K562 treated with DMSO at 1 percent for 4 hours (cell line): ENCODE results near the gene PCDHA3. TPM values are rescaled to one million over a fixed set of nuclear protein-coding genes. Genes with fewer than 3 reads are reported as not detected.

Source experiments
- total RNA-seq: library from RNA; unstranded; fragments of 300-600 nt; gene quantifications from 2 replicates; pipeline ENCODE4 v1.2.3, GENCODE V29; 2022; ENCODE audit not compliant: insufficient read depth

PCDHA3 gene
- not detected in 2 replicates for total RNA-seq

DNA sequence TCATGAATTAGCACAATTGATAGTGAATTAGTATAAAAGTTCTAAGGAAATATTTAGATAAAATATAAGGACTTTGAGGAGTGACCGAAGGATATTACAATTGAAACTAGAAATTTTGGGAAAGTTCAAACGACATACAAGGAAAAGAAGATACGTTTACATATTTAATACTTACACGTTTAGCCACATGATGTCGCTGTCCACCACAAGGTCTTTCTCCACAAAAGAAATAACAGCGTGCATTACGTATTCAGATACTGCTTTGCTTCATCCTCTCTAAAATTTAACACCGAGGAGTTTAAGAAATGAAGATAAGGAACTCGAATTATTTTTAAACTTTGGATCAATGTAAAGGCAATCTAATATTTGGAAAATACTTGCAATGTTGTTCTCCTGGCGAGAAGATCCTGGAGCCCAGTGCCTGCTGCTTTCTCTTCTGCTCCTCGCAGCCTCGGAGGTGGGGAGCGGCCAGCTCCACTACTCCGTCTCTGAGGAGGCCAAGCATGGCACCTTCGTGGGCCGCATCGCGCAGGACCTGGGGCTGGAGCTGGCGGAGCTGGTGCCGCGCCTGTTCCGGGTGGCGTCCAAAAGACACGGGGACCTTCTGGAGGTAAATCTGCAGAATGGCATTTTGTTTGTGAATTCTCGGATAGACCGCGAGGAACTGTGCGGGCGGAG, at the start of gene PCDHA3:
Gene PCDHA3, plus strand, starts transcription at position 242 of the 678 bp plus-strand sequence.

DNA sequence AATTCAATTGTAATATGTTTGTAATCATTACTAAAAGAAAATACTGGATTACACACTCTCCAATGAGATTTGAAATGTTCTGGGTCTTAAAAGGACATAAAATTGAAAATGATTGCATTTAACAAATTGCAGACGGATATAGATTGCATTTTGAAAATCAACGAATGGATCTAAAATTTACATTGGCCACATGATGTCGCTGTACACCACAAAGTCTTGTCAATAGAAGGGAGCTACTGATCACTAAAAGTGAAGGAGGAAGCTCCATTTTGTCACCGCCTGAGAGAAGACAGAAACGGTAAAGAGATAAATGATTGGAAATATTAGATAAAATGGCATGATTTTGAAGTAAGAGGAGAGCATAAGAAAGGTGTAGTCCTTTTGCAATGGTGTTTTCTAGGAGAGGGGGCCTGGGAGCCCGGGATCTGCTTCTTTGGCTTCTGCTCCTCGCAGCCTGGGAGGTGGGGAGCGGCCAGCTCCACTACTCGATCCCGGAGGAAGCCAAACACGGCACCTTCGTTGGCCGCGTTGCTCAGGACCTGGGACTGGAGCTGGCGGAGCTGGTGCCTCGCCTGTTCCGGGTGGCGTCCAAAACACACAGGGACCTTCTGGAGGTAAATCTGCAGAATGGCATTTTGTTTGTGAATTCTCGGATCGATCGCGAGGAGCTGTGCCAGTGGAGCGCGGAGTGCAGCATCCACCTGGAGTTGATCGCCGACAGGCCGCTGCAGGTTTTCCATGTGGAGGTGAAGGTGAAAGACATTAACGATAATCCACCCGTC, 14.8 kb upstream of the PCDHA3 start, which contains the start of gene PCDHA1:
Gene PCDHA1, plus strand, starts transcription at position 236 of the 782 bp plus-strand sequence.

DNA sequence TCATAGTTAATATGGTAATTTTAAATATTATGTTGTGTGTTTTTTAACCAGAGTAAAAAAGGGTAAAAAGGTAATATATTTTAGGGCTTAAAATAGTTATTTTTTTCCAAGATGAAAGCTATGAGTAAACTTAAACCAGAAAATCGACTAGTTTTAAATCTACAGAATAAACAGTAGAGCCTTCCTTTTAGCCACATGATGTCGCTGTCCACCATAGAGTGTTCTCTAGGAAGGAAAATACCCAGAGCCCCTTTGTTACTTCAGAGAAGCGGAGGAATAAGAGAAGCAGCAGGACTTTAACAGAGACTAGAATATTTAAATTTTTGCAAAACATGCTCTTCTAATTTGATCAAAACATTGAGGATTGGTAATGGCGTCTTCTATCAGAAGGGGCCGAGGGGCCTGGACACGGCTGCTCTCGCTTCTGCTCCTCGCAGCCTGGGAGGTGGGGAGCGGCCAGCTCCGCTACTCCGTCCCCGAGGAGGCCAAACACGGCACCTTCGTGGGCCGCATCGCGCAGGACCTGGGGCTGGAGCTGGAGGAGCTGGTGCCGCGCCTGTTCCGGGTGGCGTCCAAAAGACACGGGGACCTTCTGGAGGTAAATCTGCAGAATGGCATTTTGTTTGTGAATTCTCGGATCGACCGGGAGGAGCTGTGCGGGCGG, 6.1 kb upstream of the PCDHA3 start, which contains the start of gene PCDHA2:
Gene PCDHA2, plus strand, starts transcription at position 258 of the 664 bp plus-strand sequence.

DNA sequence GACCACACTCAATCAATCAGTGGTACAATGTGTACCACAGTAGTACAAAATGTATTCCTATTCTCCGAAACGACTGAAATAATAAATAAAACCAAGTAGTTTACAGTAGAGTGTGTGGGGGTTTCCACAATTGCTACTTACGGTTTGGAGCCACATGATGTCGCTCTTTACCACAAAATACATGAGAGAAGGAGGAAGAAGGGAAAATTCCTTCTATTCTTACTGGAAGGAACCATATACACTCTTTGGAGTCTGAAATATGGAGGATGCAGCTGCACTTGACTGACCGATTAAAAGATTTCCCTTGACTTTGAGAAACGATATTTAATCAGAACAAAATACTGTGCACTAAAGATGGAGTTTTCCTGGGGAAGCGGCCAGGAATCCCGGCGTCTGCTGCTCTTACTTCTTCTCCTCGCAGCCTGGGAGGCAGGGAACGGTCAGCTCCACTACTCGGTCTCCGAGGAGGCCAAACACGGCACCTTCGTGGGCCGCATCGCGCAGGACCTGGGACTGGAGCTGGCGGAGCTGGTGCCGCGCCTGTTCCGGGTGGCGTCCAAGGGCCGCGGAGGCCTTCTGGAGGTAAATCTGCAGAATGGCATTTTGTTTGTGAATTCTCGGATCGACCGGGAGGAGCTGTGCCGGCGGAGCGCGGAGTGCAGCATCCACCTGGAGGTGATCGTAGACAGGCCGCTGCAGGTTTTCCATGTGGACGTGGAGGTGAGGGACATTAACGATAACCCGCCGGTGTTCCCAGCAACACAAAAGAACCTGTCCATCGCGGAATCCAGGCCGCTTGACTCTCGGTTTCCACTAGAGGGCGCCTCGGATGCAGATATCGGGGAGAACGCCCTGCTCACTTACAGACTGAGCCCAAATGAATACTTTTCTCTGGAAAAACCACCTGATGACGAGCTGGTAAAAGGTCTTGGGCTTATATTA, 6.2 kb downstream of the PCDHA3 start, which contains the start of gene PCDHA4:
Gene PCDHA4, plus strand, starts transcription at position 235 of the 942 bp plus-strand sequence.

DNA sequence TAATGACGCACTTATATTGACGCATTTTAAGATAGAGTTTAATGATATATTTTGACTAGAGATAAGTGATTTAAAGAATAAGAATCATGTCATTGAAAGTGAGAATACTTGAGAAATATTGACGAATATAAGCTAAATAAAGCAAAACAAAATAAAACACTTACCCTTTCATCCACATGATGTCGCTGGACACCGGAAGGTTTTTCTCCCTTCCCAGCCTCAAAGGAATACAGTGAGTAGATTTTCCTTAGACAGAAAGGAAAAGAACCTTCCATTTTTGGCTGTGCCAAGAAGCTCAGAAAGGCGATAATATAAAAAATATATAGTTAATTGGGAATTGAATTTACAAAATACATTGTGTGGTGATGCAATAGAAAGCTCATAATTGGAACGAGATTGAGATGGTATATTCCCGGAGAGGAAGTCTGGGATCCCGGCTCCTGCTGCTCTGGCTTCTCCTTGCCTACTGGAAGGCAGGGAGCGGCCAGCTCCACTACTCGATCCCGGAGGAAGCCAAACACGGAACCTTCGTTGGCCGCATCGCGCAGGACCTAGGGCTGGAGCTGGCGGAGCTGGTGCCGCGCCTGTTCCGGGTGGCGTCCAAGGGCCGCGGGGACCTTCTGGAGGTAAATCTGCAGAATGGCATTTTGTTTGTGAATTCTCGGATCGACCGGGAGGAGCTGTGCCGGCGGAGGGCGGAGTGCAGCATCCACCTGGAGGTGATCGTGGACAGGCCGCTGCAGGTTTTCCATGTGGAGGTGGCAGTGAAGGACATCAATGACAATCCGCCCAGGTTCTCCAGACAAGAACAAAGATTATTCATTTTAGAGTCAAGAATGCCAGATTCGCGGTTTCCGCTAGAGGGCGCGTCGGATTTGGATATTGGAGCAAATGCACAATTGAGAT, 20.8 kb downstream of the PCDHA3 start, which contains the start of gene PCDHA5:
Gene PCDHA5, plus strand, starts transcription at position 239 of the 906 bp plus-strand sequence.

DNA sequence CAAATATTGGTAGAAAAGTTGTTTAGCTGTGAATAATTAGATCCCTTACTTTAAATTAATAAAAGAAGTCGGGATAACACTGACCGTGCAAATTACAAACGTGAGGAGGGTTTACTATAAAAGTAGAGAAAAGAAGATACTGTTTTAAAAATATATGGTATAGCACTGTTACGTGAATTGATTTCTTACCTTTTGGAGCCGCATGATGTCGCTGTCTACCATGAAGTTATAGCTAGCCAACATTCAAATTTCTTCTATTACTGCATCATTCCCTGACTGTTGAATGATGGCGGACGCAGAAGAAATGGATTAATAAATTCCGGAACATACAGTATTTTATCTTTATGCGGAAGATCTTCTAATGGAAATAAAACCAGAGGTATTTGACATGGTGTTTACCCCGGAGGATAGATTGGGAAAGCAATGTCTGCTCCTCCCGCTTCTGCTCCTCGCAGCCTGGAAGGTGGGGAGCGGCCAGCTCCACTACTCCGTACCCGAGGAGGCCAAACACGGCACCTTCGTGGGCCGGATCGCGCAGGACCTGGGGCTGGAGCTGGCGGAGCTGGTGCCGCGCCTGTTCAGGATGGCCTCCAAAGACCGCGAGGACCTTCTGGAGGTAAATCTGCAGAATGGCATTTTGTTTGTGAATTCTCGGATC, 27.0 kb downstream of the PCDHA3 start, which contains the start of gene PCDHA6:
Gene PCDHA6, plus strand, starts transcription at position 257 of the 658 bp plus-strand sequence. Its CDS starts 132 bp downstream, at position 389.

DNA sequence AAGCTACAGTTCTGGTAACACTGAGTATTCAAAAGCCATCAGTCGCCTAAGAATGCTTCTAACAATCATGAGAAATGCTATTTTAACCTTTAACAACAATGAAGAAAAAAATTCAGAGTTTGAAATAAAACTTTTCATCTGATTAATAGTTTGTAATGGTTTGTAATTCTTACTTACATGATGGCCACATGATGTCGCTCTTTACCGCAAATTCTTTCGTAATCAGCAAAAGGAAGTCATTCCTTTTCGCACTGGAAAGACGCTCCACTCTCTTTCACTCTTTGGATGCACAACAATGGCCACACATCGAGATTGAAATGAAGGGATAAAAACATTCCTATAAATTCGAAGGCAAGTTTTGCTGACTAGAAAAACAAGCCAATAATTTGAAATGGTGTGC, 33.1 kb downstream of the PCDHA3 start, which contains the start of gene PCDHA7:
Gene PCDHA7, plus strand, starts transcription at position 277 of the 400 bp plus-strand sequence. Its CDS starts 115 bp downstream, at position 392.

DNA sequence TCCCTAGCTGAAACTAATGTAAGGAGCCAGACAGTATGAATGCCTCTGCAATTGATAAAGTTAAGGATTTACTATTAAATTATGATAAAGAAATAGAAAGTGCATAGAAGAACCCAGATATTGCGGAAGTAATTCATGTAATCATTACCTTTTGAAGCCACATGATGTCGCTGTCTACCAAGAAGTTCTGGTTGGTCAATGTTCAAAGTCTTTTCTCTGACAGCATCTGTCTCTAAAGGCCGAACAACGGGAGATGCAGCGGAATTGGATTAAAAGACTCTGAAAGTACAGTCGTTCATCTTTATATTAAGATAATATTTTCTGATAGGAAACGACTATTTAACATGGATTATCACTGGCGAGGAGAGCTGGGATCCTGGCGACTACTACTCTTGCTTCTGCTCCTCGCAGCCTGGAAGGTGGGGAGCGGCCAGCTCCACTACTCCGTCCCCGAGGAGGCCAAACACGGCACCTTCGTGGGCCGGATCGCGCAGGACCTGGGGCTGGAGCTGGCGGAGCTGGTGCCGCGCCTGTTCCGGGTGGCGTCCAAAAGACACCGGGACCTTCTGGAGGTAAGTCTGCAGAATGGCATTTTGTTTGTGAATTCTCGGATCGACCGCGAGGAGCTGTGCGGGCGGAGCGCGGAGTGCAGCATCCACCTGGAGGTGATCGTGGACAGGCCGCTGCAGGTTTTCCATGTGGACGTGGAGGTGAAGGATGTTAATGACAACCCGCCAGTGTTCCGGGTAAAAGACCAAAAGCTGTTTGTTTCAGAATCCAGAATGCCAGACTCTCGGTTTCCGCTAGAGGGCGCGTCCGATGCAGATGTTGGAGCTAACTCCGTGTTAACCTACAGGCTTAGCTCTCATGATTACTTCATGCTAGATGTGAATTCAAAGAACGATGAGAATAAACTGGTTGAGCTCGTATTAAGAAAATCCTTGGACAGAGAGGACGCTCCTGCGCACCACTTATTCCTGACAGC, 40.4 kb downstream of the PCDHA3 start, which contains the start of gene PCDHA8:
Gene PCDHA8, plus strand, starts transcription at position 210 of the 985 bp plus-strand sequence. Its CDS starts 135 bp downstream, at position 345.

DNA sequence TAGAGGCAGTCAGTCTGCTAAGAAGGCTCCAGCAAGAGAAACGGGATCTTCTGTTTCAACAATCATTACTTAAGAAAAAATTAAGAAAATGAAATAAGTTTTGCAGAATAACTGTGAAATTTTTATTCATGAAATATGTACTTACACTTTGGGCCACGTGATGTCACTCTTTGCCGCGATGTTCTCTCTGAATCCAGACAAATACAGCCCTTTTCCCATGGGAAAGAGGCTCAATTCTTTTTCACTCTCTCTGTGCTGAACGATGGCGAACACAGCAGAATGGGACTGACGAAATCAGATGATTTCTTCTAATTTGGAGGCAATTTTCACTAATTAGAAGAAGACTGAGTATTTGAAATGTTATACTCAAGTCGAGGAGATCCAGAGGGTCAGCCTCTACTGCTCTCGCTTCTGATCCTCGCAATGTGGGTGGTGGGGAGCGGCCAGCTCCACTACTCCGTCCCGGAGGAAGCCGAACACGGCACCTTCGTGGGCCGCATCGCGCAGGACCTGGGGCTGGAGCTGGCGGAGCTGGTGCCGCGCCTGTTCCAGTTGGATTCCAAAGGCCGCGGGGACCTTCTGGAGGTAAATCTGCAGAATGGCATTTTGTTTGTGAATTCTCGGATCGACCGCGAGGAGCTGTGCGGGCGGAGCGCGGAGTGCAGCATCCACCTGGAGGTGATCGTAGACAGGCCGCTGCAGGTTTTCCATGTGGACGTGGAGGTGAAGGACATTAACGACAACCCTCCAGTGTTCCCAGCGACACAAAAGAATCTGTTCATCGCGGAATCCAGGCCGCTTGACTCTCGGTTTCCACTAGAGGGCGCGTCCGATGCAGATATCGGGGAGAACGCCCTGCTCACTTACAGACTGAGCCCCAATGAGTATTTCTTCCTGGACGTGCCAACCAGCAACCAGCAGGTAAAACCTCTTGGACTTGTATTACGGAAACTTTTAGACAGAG, 47.6 kb downstream of the PCDHA3 start, which contains the start of gene PCDHA9:
Gene PCDHA9, plus strand, starts transcription at position 244 of the 964 bp plus-strand sequence. Its CDS starts 114 bp downstream, at position 358.

Other genes starting within 250 kb of the PCDHA3 start
- 24.8 and 27.5 TPM in 2 replicates for gene SRA1, start 243.6 kb upstream of the PCDHA3 start, total RNA-seq
- 8.4 and 9.2 TPM in 2 replicates for gene APBB3, start 236.5 kb upstream of the PCDHA3 start, total RNA-seq
- 110 and 118 TPM in 2 replicates for gene SLC35A4, start 236.2 kb upstream of the PCDHA3 start, total RNA-seq
- gene CD14, start 167.9 kb upstream of the PCDHA3 start, total RNA-seq: 4.9 TPM in 1 of 2 replicates, not detected in the other
- 10.4 and 10.7 TPM in 2 replicates for gene TMCO6, start 161.6 kb upstream of the PCDHA3 start, total RNA-seq
- gene NDUFA2, start 153.4 kb upstream of the PCDHA3 start, total RNA-seq: 172 and 175 TPM in 2 replicates
- gene IK, start 153.2 kb upstream of the PCDHA3 start, total RNA-seq: 149 and 176 TPM in 2 replicates
- 43.1 and 46.0 TPM in 2 replicates for gene WDR55, start 136.2 kb upstream of the PCDHA3 start, total RNA-seq
- 3.3 and 7.0 TPM in 2 replicates for gene DND1, start 127.5 kb upstream of the PCDHA3 start, total RNA-seq
- gene HARS1, start 109.7 kb upstream of the PCDHA3 start, total RNA-seq: 43.5 and 55.6 TPM in 2 replicates
- 10.2 and 15.1 TPM in 2 replicates for gene HARS2, start 109.6 kb upstream of the PCDHA3 start, total RNA-seq
- gene ZMAT2, start 100.6 kb upstream of the PCDHA3 start, total RNA-seq: 34.6 and 43.0 TPM in 2 replicates
- gene PCDHA1, start 14.9 kb upstream of the PCDHA3 start, total RNA-seq: not detected in 2 replicates
- not detected in 2 replicates for gene PCDHA2, start 6.2 kb upstream of the PCDHA3 start, total RNA-seq
- gene PCDHA4, start 6.0 kb downstream of the PCDHA3 start, total RNA-seq: not detected in 2 replicates
- not detected in 2 replicates for gene PCDHA5, start 20.6 kb downstream of the PCDHA3 start, total RNA-seq
- not detected in 2 replicates for gene PCDHA6, start 26.9 kb downstream of the PCDHA3 start, total RNA-seq
- not detected in 2 replicates for gene PCDHA7, start 33.2 kb downstream of the PCDHA3 start, total RNA-seq
- not detected in 2 replicates for gene PCDHA8, start 40.1 kb downstream of the PCDHA3 start, total RNA-seq
- not detected in 2 replicates for gene PCDHA9, start 47.3 kb downstream of the PCDHA3 start, total RNA-seq
- not detected in 2 replicates for gene PCDHA10, start 54.8 kb downstream of the PCDHA3 start, total RNA-seq
- gene PCDHA11, start 67.9 kb downstream of the PCDHA3 start, total RNA-seq: not detected in 2 replicates
- gene PCDHA12, start 74.3 kb downstream of the PCDHA3 start, total RNA-seq: not detected in 2 replicates
- gene PCDHA13, start 81.1 kb downstream of the PCDHA3 start, total RNA-seq: not detected in 2 replicates
- not detected in 2 replicates for gene PCDHAC1, start 125.2 kb downstream of the PCDHA3 start, total RNA-seq
- not detected in 2 replicates for gene PCDHAC2, start 165.4 kb downstream of the PCDHA3 start, total RNA-seq